ENCODE measurements around the gene DPP4. TPM values are rescaled to one million over a fixed set of nuclear protein-coding genes. Genes with fewer than 3 reads are reported as not detected.

Gene DPP4
- total RNA-seq, 1 experiment from 2014 or later = 2.8 TPM

- no peaks in the 10 kb centered on the region for H4K20me1 ChIP-seq (ENCODE audit: control insufficient read depth, insufficient read depth, insufficient read length)
- no peak overlapping the region for H3K56ac ChIP-seq (ENCODE audit: insufficient read length, low read depth, low read length)
- no peak overlapping the region for H2BK5ac ChIP-seq (ENCODE audit: insufficient read length, low read length)
- H3K18ac ChIP-seq (ENCODE audit: insufficient read length, low read depth, low read length) = no peak overlapping the region
- no peak overlapping the region for H4K91ac ChIP-seq (ENCODE audit: insufficient read length, low read depth, low read length)
- no peaks in the 10 kb centered on the region for H3K9me3 ChIP-seq (ENCODE audit: control insufficient read depth, low read depth, low read length)
- H4K8ac ChIP-seq (replicated peaks; ENCODE audit: insufficient read length, low read depth, low read length) = no peak overlapping the region
- H3K4me2 ChIP-seq (ENCODE audit: insufficient read depth, insufficient read length, low read length) = no peak overlapping the region
- no peaks in the 10 kb centered on the region for H3K79me2 ChIP-seq (ENCODE audit: insufficient read depth, low read length)
- no peaks in the 10 kb centered on the region for H3K27me3 ChIP-seq (ENCODE audit: insufficient read depth, low read length)
- H2BK120ac ChIP-seq (ENCODE audit: low read depth, low read length, poor library complexity, severe bottlenecking) = no peak overlapping the region
- no peak overlapping the region for H3T11ph ChIP-seq (ENCODE audit: low read length)
- no peak overlapping the region for H3K9ac ChIP-seq (ENCODE audit: extremely low read depth, insufficient read length, low read length)
- H3K23me2 ChIP-seq (ENCODE audit: insufficient read length, low read depth, low read length, poor library complexity, severe bottlenecking) = no peaks in the 10 kb centered on the region
- WGBS (ENCODE audit: extremely low coverage, insufficient read length, low lambda C conversion rate) = no CpG with 5 or more reads among the region's 3 CpGs
- no peak overlapping the region for H2BK12ac ChIP-seq (ENCODE audit: insufficient read length, low read depth, low read length)
- H3K4me1 Mint-ChIP-seq = peaks cover 0 to 9% of the 10 kb centered on the region in 2 experiments
- H3K36me3 Mint-ChIP-seq (ENCODE audit: insufficient read depth in 1 of 3, low read depth in 3 of 3) = peaks cover 17 to 23% (median 20%) of the 10 kb centered on the region in 3 experiments; a peak in 6 of 7 replicates
- no peak overlapping the region for H4K5ac ChIP-seq (ENCODE audit: insufficient read length, low read depth, low read length)
- H3K79me1 ChIP-seq (ENCODE audit: insufficient read depth, low read depth, low read length, poor library complexity, severe bottlenecking) = no peaks in the 10 kb centered on the region
- DNase-seq = no peak
- H3K27ac ChIP-seq (ENCODE audit: insufficient read length, low read depth, low read length) = no peak overlapping the region
- no peak overlapping the region for H2BK15ac ChIP-seq (ENCODE audit: low read depth, low read length)
- no peak overlapping the region for H3K14ac ChIP-seq (ENCODE audit: insufficient read depth, low read length)
- no peaks in the 10 kb centered on the region for H3K4me1 ChIP-seq (ENCODE audit: insufficient read depth, low read length)
- no peak overlapping the region for H3K27ac Mint-ChIP-seq
- TF ChIP-seq, protein P1, sequence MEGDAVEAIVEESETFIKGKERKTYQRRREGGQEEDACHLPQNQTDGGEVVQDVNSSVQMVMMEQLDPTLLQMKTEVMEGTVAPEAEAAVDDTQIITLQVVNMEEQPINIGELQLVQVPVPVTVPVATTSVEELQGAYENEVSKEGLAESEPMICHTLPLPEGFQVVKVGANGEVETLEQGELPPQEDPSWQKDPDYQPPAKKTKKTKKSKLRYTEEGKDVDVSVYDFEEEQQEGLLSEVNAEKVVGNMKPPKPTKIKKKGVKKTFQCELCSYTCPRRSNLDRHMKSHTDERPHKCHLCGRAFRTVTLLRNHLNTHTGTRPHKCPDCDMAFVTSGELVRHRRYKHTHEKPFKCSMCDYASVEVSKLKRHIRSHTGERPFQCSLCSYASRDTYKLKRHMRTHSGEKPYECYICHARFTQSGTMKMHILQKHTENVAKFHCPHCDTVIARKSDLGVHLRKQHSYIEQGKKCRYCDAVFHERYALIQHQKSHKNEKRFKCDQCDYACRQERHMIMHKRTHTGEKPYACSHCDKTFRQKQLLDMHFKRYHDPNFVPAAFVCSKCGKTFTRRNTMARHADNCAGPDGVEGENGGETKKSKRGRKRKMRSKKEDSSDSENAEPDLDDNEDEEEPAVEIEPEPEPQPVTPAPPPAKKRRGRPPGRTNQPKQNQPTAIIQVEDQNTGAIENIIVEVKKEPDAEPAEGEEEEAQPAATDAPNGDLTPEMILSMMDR (conservative IDR thresholded peaks at IDR 0.05) = no peak
- H3K27me3 Mint-ChIP-seq (ENCODE audit: low read depth) = peaks cover 6% of the 10 kb centered on the region; the same call in 1 of the 2 replicates
- H3K9me3 Mint-ChIP-seq = peaks cover 24 to 25% of the 10 kb centered on the region in 2 experiments
- no peak overlapping the region for H2AK5ac ChIP-seq (ENCODE audit: insufficient read length, low read length)
- no peak overlapping the region for H3K4ac ChIP-seq (ENCODE audit: low read depth, low read length)
- H3K23ac ChIP-seq (ENCODE audit: insufficient read length, low read depth, low read length) = no peak overlapping the region
- H2BK20ac ChIP-seq (ENCODE audit: low read depth, low read length, poor library complexity, severe bottlenecking) = no peak overlapping the region
- no peak overlapping the region for H3K4me3 Mint-ChIP-seq
- H2AFZ ChIP-seq (ENCODE audit: low read length) = no peak overlapping the region
Measured at GRCh38 chr2:162082681-162083080, 8.7 kb upstream of the DPP4 start.

Measured in H9 (cell line).